GM03348 (cell line): ENCODE measurements around the gene GLIS2.
"Not testable (repeated sequence)": the region's sequence is repeated elsewhere in the genome, so short reads cannot be mapped to it uniquely, and the experiment has no call there.

Source experiments
- DNase-seq: peaks from one replicate; pipeline ENCODE4 v3.0.0; 2012; ENCODE audit warnings: low spot score

Gene GLIS2

DNA sequence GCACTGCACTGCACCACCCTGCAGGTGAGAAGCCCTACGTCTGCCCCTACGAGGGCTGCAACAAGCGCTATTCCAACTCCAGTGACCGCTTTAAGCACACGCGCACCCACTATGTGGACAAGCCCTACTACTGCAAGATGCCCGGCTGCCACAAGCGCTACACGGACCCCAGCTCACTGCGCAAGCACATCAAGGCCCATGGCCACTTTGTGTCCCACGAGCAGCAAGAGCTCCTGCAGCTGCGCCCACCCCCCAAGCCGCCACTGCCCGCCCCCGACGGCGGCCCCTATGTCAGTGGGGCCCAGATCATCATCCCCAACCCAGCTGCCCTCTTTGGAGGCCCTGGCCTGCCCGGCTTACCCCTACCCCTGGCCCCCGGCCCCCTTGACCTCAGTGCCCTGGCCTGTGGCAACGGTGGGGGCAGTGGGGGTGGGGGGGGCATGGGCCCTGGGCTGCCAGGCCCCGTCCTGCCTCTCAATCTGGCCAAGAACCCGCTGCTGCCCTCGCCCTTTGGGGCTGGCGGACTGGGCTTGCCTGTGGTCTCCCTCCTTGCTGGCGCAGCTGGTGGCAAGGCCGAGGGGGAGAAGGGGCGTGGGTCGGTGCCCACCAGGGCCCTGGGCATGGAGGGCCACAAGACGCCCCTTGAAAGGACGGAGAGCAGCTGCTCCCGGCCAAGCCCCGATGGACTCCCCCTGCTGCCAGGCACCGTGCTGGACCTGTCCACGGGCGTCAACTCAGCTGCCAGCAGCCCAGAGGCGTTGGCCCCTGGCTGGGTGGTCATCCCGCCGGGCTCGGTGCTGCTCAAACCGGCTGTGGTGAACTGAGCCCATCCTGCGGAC, 21.1 kb downstream of the GLIS2 start:
- no peak for DNase-seq

DNA sequence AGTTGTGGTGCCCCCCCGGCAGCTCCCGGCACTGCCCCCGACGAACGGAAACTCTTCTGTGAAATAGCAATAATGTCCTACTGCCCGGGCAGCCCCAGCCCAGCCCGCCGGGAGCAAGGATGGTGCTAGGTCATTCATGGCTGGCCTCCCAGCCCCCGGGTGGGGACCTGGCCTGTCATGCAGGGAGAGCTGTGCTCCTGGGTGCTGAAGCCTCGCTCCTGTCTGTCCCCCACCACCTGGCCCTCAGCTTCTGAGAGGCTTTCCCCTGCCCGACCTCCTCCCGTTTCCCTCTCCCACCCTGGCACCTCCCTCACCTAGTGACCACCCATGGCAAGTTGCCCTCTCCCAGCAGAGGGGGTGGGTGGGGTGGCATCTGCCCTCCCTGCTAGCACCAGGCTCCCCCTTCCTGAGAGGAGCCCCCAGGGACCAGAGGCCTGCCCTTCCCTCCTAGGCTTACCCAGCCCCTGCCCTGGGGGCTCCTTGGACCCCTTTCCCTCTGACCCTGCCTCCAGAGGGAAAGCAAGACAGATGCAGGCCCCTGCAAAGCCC, 21.7 kb downstream of the GLIS2 start:
- DNase-seq = no peak

DNA sequence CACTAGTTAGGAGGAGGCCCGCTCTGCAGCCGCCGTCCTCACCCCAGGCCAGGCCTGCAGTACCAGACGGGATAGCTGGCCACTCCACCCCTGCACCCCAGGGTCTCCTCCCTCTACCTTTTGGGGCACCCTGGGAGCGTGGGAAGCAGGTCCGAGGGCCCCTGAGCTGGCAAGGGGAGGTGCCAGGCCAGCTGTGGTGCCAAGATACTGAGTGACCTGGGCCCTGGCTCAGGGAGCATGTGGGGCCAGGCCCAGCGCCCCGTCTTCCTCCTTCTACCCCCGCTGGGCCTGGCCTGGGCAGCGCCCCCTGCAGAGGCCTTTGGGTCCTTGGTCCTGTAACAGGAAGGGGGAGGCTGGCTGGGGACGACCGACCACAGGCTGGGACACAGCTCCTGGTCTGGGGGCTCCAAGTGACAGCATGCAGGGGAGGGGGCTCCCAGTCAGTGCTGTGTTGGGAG, 22.3 kb downstream of the GLIS2 start:
- DNase-seq = no peak

DNA sequence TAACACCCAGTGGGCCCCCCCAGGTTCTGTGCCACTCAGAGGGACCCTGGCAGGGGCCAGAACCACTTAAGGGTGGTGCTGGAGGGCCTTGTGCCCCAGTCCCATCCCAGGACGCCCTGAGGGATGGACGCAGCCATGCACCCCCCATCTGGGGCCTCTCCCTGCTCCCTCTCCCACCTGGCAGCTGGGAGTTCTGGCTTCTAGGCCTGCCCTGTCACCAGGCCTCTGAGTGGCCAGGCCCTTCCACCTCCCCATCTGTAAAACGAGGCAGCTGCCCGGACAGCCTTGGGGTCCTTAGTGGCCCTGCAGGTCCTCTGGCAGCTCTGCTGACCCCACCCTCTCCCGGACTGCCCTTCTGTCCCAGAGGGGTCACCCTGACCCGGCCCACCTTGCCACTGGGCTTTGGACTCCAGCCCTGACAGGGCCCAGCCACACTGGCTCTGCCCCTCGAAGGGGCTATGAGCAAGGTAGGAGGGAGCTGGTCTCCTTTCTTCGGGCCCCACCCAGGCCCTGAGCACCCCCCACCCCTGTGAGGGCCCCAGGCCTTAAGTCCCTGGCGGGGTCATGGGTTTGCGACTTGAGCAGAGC, 22.9 kb downstream of the GLIS2 start:
- DNase-seq = no peak

DNA sequence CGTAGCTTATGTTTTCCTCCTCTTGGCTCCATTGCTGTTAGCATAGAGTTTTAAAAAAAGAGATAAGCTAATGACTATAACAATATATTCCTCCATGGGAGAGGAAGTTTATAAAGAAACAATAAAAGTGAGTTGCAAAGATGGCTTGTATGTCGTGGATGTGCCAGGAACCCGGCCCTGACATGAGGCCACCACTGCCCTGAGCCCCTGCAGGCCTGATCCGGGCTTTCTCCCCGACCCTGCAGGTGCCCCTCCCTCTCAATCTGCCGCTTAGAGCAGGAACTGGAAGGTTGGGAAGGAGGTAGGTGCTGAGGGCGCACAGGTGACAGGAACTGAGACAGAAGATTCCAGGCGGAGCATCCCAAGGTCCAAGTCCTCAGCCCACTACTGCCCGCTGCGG, 23.6 kb downstream of the GLIS2 start:
- DNase-seq = no peak

DNA sequence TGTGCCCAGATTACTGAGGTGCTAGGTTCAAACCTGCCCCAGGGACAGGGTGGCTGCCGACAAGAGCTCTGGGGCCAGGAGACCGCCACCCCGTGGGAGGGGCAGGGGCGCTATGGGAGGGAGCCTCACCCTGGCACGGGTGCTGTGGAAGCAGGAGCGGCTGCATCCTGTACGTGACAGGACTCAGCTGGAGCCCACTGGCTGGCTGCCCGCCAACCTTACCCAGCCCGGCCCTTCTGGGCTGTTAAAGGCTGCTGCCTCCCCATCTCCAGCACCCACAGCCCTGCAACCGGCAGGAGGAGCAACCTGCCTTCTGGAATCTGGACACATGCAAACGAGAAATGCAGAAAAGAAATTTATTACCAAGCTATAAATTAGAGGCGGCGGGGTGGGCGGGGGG, 24.0 kb downstream of the GLIS2 start:
- no peak for DNase-seq

DNA sequence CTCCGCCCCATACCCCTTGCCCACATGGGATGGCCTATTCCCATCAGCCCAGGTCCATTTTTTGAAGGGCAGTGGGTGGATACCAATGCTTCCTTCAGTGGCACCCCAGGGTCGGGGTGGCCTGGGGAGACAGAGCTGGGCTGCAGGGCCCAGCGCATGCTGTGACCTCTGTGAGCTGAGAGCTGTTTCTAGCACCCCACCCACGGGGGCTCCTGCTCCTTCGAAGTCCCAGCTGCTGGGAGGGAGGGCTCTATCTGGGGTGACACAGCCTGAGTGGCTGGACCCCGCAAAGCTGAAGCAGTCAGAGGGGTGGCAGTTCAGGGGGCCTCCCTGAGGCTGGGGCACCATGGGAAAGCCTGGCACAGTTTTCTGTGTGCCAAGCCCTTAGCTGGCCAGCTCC, 24.6 kb downstream of the GLIS2 start:
- DNase-seq = no peak

DNA sequence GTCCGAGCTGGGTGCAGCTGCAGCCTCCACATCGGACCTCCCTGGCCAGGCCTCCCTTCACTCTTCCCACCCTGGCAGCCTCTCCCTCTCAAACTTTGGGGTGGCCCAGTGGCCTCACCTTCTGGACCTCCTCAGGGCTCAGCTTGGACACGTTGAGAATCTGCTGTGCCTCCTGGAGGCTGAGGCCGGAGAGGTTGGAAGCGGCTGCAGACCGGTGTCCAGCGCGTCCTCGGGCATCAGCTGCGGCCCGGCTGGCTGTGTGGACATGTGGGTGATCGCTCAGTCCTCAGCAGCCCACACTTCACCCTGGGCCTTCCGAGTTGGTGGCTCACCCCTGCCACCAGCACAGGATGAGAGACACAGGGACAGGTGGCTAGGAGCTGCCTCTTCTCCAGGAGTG, 25.4 kb downstream of the GLIS2 start:
- DNase-seq = no peak

DNA sequence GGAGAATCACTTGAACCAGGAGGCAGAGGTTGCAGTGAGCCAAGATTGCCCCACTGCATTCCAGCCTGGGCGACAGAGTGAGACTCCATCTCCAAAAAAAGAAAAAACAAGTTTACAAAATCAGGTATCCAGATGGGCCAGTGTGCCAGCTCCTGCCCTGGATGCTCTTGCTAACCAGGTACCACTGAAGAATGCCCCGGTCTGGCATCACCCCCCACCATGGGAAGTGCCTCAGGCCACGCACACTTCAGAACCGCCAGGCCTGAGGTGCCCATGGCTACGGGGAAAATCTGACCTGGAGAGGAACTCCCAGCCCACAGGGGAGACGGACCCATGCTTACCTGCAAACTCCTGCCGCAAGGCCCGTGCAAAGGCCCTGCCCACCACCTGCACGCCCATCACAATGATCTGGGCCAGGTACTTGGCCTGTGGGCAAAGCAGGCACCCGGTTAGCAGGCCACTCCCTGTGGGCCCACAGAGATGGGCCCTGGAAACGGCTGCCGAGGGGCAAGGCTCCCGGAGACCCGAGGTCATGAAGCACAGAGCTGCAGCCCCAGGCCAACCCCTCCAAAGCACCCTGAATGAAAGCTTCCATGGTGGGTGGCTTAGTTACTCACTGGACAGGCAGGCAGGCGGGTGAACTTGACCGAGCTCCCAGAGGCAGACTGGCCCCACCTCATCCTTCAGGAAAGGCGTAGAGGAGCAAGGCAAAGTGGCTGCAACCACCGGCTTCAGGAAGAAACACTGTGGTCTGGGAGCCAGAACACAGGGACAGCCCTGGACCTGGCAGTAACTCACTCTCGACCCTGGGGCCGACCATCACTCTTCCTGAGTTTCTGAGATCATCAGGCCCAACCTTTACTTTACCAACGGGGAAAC, 27.2 kb downstream of the GLIS2 start:
- no peak for DNase-seq

DNA sequence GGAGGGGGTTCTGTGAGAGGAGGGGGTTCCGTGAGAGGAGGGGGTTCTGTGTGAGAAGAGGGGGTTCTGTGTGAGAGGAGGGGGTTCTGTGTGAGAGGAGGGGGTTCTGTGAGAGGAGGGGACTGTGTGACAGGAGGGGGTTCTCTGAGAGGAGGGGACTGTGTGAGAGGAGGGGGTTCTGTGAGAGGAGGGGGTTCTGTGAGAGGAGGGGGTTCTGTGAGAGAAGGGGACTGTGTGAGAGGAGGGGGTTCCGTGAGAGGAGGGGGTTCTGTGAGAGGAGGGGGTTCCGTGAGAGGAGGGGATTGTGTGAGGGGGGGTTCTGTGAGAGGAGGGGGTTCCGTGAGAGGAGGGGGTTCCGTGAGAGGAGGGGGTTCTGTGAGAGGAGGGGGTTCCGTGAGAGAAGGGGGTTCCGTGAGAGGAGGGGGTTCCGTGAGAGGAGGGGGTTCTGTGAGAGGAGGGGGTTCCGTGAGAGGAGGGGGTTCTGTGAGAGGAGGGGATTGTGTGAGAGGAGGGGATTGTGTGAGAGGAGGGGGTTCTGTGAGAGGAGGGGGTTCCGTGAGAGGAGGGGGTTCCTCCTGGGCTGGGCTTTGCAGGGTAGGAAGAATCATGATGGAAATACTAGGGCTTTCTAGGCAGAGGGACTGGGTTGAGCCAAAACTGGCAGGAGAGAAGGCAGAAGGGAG, 28.6 kb downstream of the GLIS2 start:
- not testable (repeated sequence) for DNase-seq

DNA sequence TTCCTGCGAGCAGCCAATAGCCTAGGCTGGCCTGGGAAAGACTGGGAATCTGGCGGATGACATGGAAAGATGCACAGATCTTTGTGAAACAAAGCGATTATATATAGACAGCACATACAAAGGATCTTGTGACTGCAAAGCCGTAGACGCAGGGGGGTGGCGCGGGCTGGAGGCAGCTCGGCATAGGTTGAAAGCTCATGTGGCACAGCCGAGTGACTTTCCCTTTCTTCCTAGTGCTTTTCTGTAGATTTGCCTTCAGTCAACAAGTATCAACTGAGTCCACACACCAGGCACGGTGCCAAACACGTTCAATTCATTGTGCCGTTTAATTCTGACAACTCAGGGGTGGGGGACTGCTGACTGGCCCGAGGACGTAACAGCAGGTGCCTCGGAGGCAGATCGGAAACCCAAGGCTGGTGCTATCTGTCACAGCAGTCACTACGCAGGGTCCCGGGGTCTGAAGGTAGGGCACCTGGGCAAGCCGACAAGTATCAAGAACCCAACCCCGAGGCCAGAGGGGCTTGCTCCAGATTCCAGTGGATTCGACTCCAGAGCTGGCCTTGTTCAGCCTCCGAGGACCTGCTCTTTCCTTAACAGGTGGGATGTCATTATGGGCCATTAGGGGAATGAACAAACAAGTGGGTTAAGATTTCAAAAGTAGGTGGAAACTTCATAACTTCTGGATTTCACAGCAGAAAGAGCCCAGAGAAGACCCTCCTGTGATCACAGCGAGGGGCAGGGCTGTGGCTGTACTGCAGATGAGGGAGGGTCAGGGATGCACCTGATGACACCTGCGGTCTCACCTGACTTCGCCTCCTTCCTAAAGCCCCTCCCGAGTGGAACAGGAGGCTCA, 29.3 kb downstream of the GLIS2 start:
- no peak for DNase-seq

DNA sequence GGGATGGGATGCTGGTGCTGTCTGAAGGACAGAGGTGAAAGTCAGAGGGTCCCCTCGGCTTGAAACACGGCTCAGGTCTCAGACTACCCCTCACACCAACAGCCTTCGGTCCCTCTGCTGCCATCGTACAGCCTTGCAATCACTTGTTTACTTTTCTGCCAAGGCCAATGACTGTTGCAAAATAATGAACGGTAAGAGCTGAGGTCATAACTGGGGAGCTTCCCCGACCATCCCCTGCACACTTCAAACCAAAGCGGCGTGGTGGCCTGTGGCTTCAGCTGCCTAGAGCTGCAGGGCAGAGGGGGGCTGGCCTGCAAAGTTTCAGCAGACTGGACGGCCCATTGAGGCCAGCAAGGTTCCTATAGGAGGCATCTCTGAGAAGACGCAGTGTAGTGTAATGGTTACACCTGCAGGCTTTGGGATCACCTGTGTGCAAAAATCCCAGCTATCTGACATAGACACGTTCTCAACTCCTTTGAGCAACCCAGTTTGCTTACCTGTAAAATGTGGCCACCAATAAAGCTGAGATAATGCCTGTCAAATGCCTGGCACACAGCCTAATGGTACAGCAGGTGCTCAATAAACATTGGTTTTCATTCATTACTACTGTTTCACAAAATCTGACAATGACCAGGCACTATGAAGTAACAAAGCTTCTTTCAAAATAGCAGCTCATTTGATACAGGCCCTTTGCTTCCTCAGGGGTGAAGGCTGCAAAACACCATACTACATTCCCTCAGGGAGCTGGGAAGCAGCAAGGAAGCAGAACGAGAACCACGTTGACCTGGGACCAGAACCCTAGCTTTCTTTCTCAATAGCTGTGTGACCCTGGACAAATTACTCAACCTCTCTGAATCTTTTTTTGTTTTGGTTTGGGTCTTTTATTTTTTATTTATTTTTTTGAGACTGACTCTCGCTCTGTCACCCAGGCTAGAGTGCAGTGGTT, 30.2 kb downstream of the GLIS2 start:
- DNase-seq = no peak

DNA sequence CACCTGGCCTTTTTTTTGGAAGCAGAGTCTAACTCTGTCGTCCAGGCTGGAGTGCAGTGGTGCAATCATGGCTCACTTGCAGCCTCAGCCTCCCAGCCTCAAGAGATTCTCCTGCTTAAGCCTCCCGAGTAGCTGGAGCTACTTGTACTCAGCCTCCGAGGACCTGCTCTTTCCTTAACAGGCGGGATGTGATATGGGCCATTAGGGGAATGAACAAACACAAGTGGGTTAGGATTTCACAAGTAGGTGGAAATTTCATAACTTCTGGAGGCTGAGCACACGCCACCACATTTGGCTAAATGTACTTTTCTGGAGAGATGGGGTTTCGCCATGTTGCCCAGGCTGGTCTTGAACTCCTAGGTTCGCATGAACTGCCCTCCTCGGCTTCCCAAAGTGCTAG, 31.1 kb downstream of the GLIS2 start:
- no peak for DNase-seq

DNA sequence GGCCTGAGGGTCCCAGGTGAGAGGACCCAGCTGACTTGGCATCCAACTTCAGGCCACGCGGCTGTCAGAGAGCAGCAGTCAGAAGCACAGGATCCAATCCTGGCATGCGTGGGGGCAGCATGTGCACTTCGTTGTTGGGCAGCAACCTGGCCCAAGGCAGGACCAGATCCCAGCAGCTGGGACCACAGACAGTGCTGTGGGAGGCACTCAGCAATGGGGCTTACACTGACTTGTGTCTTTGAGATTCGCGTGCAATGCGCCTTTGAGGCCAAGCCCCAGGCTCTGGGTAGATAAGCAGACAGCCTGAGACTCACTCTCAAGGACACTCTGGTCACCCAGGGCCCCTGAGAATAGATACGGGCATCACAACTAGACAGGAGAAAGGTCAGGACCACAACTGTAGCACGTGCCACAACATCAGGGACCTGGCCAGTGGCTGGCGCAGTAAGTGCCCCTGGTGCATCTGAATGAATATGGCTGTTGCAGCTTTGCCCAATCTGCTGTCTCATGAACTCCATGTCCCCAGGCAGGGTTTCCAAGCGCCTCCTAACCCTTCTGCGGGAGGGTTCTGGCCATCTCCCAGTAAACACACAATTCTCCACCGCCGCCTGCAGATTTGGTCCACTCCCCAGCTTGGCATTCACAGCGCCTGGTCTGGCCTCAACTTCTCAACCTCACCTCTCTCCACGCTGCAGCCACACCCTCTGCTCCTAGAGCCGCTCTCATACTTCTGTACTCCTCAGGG, 32.1 kb downstream of the GLIS2 start:
- no peak for DNase-seq

DNA sequence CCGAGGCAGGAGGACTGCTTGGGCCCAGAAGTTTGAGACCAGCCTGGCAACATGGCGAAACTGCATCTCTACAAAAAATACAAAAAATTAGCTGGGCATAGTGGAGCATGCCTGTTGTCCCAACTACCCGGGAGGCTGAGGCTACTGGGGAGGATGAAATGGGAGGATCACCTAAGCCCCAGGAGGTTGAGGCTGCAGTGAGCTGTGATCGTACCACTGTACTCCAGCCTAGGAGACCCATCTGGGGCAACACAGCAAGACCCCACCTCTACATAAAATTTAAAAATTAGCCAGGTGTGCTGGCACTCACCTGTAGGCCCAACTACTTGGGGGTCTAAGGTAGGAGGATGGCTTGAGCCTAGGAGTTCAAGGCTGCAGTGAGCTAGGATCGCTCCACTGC, 33.5 kb downstream of the GLIS2 start:
- no peak for DNase-seq

DNA sequence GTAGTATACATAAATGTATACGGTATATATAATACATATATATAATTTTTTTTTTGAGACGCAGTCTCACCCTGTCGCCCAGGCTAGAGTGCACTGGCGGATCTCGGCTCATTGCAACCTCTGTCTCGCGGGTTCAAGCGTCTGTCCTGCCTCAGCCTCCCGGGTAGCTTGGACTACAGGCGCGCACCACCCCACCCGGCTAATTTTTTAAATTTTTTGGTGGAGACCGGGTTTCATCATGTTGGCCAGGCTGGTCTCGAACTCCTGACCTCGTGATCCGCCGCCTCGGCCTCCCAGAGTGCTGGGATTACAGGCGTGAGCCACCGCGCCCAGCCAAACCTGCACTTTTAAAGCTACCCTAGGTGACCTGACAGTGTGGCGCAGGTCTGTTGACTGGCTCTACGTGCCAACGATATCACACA, 34.5 kb downstream of the GLIS2 start:
- no peak for DNase-seq

DNA sequence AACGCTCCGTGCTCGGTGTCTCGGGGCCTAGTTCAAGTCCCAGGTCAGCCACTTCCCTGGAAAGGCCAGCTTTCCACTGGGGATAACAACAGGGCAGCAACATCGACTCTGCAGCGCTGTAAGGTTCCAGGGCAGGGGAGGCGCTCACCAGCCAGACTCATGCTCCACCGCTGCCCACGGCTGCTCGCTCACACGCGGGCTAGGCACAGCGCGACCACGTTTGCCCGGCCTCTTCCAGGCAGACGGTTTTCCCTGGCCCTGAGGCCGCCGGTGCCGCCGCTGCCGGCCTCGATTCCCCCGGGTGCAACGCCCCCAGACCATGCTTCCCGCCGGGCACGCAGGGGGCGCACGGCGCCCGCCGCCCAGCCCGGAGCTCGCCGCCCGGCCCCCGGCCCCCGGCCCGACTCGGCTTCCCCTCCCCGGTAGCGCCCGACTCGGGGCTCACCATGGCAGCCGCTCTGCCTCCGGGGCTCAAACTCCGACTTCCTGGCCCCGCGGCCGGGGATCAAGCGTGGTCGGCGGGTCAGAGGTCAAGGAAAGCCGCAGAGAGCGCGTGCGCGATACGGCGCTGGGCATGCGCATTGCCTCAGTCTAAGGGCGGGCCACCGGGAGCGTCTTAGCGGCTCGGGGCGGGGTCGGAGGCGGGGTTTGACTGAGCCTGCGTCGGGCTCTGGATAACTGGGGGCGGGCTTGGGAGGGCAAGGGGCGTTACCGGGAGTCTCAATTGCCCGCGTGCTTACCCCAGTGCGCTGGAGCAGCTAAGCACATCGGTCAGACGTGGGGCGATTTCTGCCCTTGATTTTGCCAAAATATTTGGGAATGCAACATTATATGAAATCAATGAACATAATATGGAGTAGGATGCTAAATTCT, 35.2 kb downstream of the GLIS2 start, which contains the start of gene PAM16:
TSS of gene PAM16 (minus strand) at position 535 of the 873 bp plus-strand sequence. CDS start at position 448, 87 bp downstream.
- peak; percentile 98 for DNase-seq

DNA sequence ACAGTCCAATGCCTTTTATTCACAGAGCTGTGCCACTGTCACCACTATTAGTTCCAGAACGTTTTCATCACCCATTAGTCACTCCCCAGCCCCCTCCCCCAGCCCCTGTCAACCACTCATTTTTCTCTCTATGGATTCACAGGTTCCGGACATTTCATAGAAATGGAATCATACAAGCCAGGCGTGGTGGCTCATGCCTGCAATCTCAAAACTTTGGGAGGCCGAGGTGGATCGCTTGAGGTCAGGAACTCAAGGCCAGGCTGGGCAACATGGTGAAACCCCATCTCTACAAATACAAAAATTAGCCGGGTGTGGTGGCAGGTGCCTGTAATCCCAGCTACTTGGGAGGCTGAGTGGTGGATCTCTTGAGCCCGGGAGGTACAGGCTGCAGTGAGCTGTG, 36.0 kb downstream of the GLIS2 start:
- no peak for DNase-seq
